ENCODE measurements around the gene RAB3A.
"Not testable (repeated sequence)": the region's sequence is repeated elsewhere in the genome, so short reads cannot be mapped to it uniquely, and the experiment has no call there.

RAB3A gene

GRCh38 chr19:18223860-18224524 is 20.1 kb upstream of the RAB3A start:
- H3K4me3 ChIP-seq (ENCODE audit: low read length in 2 of 2) = peak overlapping the region; percentile 50 to 79
- H3K9ac ChIP-seq (ENCODE audit: low read length in 2 of 2) = peak overlapping the region; percentile 20 to 64
- no peaks in the 10 kb centered on the region for H3K36me3 ChIP-seq (ENCODE audit: control insufficient read depth in 2 of 2, insufficient read depth in 2 of 2, low read length in 2 of 2)
- H3K9me3 ChIP-seq (ENCODE audit: control insufficient read depth in 2 of 2, low read length in 2 of 2) = no peaks in the 10 kb centered on the region
- H3K27me3 ChIP-seq (ENCODE audit: control insufficient read depth in 1 of 2, insufficient read depth in 2 of 2, low read length in 2 of 2) = peaks cover 15 to 18% of the 10 kb centered on the region in 2 donors
- H3K4me1 ChIP-seq (ENCODE audit: control insufficient read depth, insufficient read depth, low read length) = peaks cover 32% of the 10 kb centered on the region
- H3K27ac ChIP-seq (ENCODE audit: low read length) = no peak overlapping the region

GRCh38 chr19:18221815-18222725 is 18.2 kb upstream of the RAB3A start:
- Histone ChIP-seq H3K9ac (ENCODE audit: low read length in 2 of 2) (no peak overlapping the region), H3K4me1 (ENCODE audit: control insufficient read depth, insufficient read depth, low read length) (peaks cover 25% of the 10 kb centered on the region), H3K27me3 (ENCODE audit: control insufficient read depth in 1 of 2, insufficient read depth in 2 of 2, low read length in 2 of 2) (peaks cover 15 to 18% of the 10 kb centered on the region in 2 donors), H3K9me3 (ENCODE audit: control insufficient read depth in 2 of 2, low read length in 2 of 2) (no peaks in the 10 kb centered on the region), H3K4me3 (ENCODE audit: low read length in 2 of 2) (no peak overlapping the region), H3K27ac (ENCODE audit: low read length) (no peak overlapping the region), H3K36me3 (ENCODE audit: control insufficient read depth in 2 of 2, insufficient read depth in 2 of 2, low read length in 2 of 2) (no peaks in the 10 kb centered on the region)

GRCh38 chr19:18220632-18221275 is 16.9 kb upstream of the RAB3A start:
- Histone ChIP-seq H3K27ac (ENCODE audit: low read length) (no peak overlapping the region), H3K27me3 (ENCODE audit: control insufficient read depth in 1 of 2, insufficient read depth in 2 of 2, low read length in 2 of 2) (peaks cover 15 to 18% of the 10 kb centered on the region in 2 donors), H3K36me3 (ENCODE audit: control insufficient read depth in 2 of 2, insufficient read depth in 2 of 2, low read length in 2 of 2) (no peaks in the 10 kb centered on the region), H3K4me1 (ENCODE audit: control insufficient read depth, insufficient read depth, low read length) (peaks cover 20% of the 10 kb centered on the region), H3K4me3 (ENCODE audit: low read length in 2 of 2) (no peak overlapping the region), H3K9ac (ENCODE audit: low read length in 2 of 2) (no peak overlapping the region), H3K9me3 (ENCODE audit: control insufficient read depth in 2 of 2, low read length in 2 of 2) (no peaks in the 10 kb centered on the region)

- Histone ChIP-seq H3K27ac (ENCODE audit: low read length) (no peak overlapping the region), H3K4me1 (ENCODE audit: control insufficient read depth, insufficient read depth, low read length) (peaks cover 13% of the 10 kb centered on the region), H3K9me3 (ENCODE audit: control insufficient read depth in 2 of 2, low read length in 2 of 2) (no peaks in the 10 kb centered on the region), H3K36me3 (ENCODE audit: control insufficient read depth in 2 of 2, insufficient read depth in 2 of 2, low read length in 2 of 2) (no peaks in the 10 kb centered on the region), H3K4me3 (ENCODE audit: low read length in 2 of 2) (no peak overlapping the region), H3K9ac (ENCODE audit: low read length in 2 of 2) (no peak overlapping the region), H3K27me3 (ENCODE audit: control insufficient read depth in 1 of 2, insufficient read depth in 2 of 2, low read length in 2 of 2) (peaks cover 9 to 12% of the 10 kb centered on the region in 2 donors)
Measured at GRCh38 chr19:18219911-18220631, 16.2 kb upstream of the RAB3A start.

- Histone ChIP-seq H3K9me3 (ENCODE audit: control insufficient read depth in 2 of 2, low read length in 2 of 2) (no peaks in the 10 kb centered on the region), H3K9ac (ENCODE audit: low read length in 2 of 2) (no peak overlapping the region), H3K4me1 (ENCODE audit: control insufficient read depth, insufficient read depth, low read length) (peaks cover under 1% of the 10 kb centered on the region), H3K4me3 (ENCODE audit: low read length in 2 of 2) (no peak overlapping the region), H3K36me3 (ENCODE audit: control insufficient read depth in 2 of 2, insufficient read depth in 2 of 2, low read length in 2 of 2) (no peaks in the 10 kb centered on the region), H3K27ac (ENCODE audit: low read length) (no peak overlapping the region), H3K27me3 (ENCODE audit: control insufficient read depth in 1 of 2, insufficient read depth in 2 of 2, low read length in 2 of 2) (peaks cover 7 to 9% of the 10 kb centered on the region in 2 donors)
Measured at GRCh38 chr19:18218600-18218999, 14.8 kb upstream of the RAB3A start.

- Histone ChIP-seq H3K9me3 (ENCODE audit: control insufficient read depth in 2 of 2, low read length in 2 of 2) (no peaks in the 10 kb centered on the region), H3K9ac (ENCODE audit: low read length in 2 of 2) (no peak overlapping the region), H3K27me3 (ENCODE audit: control insufficient read depth in 1 of 2, insufficient read depth in 2 of 2, low read length in 2 of 2) (peaks cover 7 to 9% of the 10 kb centered on the region in 2 donors), H3K4me3 (ENCODE audit: low read length in 2 of 2) (no peak overlapping the region), H3K27ac (ENCODE audit: low read length) (no peak overlapping the region), H3K36me3 (ENCODE audit: control insufficient read depth in 2 of 2, insufficient read depth in 2 of 2, low read length in 2 of 2) (no peaks in the 10 kb centered on the region), H3K4me1 (ENCODE audit: control insufficient read depth, insufficient read depth, low read length) (no peaks in the 10 kb centered on the region)
Measured at GRCh38 chr19:18218159-18218558, 14.3 kb upstream of the RAB3A start.

GRCh38 chr19:18216789-18217188 is 12.9 kb upstream of the RAB3A start:
- no peaks in the 10 kb centered on the region for H3K4me1 ChIP-seq (ENCODE audit: control insufficient read depth, insufficient read depth, low read length)
- no peaks in the 10 kb centered on the region for H3K36me3 ChIP-seq (ENCODE audit: control insufficient read depth in 2 of 2, insufficient read depth in 2 of 2, low read length in 2 of 2)
- no peak overlapping the region for H3K27ac ChIP-seq (ENCODE audit: low read length)
- H3K27me3 ChIP-seq (ENCODE audit: control insufficient read depth in 1 of 2, insufficient read depth in 2 of 2, low read length in 2 of 2) = peaks cover 3 to 4% of the 10 kb centered on the region in 2 donors
- no peaks in the 10 kb centered on the region for H3K9me3 ChIP-seq (ENCODE audit: control insufficient read depth in 2 of 2, low read length in 2 of 2)
- H3K9ac ChIP-seq (ENCODE audit: low read length in 2 of 2) = no peak overlapping the region
- H3K4me3 ChIP-seq (ENCODE audit: low read length in 2 of 2) = no peak overlapping the region

- Histone ChIP-seq H3K36me3 (ENCODE audit: control insufficient read depth in 2 of 2, insufficient read depth in 2 of 2, low read length in 2 of 2) (no peaks in the 10 kb centered on the region), H3K4me3 (ENCODE audit: low read length in 2 of 2) (no peak overlapping the region), H3K27ac (ENCODE audit: low read length) (no peak overlapping the region)
Measured at GRCh38 chr19:18214779-18215433, 11.1 kb upstream of the RAB3A start.

GRCh38 chr19:18211683-18212082 is 7.8 kb upstream of the RAB3A start:
- Histone ChIP-seq H3K4me3 (ENCODE audit: low read length in 2 of 2) (no peak overlapping the region), H3K27ac (ENCODE audit: low read length) (no peak overlapping the region), H3K4me1 (ENCODE audit: control insufficient read depth, insufficient read depth, low read length) (peaks cover 3% of the 10 kb centered on the region), H3K27me3 (ENCODE audit: control insufficient read depth in 1 of 2, insufficient read depth in 2 of 2, low read length in 2 of 2) (peaks cover 0 to 3% of the 10 kb centered on the region in 2 donors), H3K9me3 (ENCODE audit: control insufficient read depth in 2 of 2, low read length in 2 of 2) (no peaks in the 10 kb centered on the region), H3K9ac (ENCODE audit: low read length in 2 of 2) (no peak overlapping the region), H3K36me3 (ENCODE audit: control insufficient read depth in 2 of 2, insufficient read depth in 2 of 2, low read length in 2 of 2) (no peaks in the 10 kb centered on the region)

More at GRCh38 chr19:18214779-18215433, 11.1 kb upstream of the RAB3A start:
- Histone ChIP-seq H3K9ac (ENCODE audit: low read length in 2 of 2) (no peak overlapping the region), H3K4me1 (ENCODE audit: control insufficient read depth, insufficient read depth, low read length) (no peaks in the 10 kb centered on the region), H3K27me3 (ENCODE audit: control insufficient read depth in 1 of 2, insufficient read depth in 2 of 2, low read length in 2 of 2) (no peaks in the 10 kb centered on the region), H3K9me3 (ENCODE audit: control insufficient read depth in 2 of 2, low read length in 2 of 2) (no peaks in the 10 kb centered on the region)

- not testable (repeated sequence) for H3K4me3 ChIP-seq (ENCODE audit: low read length in 2 of 2); H3K9ac ChIP-seq (ENCODE audit: low read length in 2 of 2); H3K27me3 ChIP-seq (ENCODE audit: control insufficient read depth in 1 of 2, insufficient read depth in 2 of 2, low read length in 2 of 2); H3K9me3 ChIP-seq (ENCODE audit: control insufficient read depth in 2 of 2, low read length in 2 of 2); H3K27ac ChIP-seq (ENCODE audit: low read length); H3K36me3 ChIP-seq (ENCODE audit: control insufficient read depth in 2 of 2, insufficient read depth in 2 of 2, low read length in 2 of 2)
- peaks cover 12% of the 10 kb centered on the region for H3K4me1 ChIP-seq (ENCODE audit: control insufficient read depth, insufficient read depth, low read length)
Measured at GRCh38 chr19:18209912-18210311, 6.1 kb upstream of the RAB3A start.

Data from stomach smooth muscle (tissue), 2 donors.